Suprapubic skin (tissue), 4 donors: ENCODE measurements around the gene CTNNBL1.

Experiments
- CTCF ChIP-seq, 2 donors: fragments of 200-600 bp in 1 of 2; fragments of 450-650 bp in 1 of 2; sonication (generic) in 1 of 2; IDR thresholded peaks; one replicate each; pipeline ENCODE4 v1.5.1; 2016 to 2019; ENCODE audit warnings: antibody characterized with exemption in 2 of 2, mild to moderate bottlenecking in 1 of 2, moderate library complexity in 1 of 2
- EP300 ChIP-seq: sonication (generic); formaldehyde crosslinking; IDR thresholded peaks from one replicate; pipeline ENCODE4 v1.6.1; 2017; ENCODE audit warnings: antibody characterized with exemption
- POLR2A ChIP-seq, 2 donors: fragments of 450-650 bp; IDR thresholded peaks; one replicate each; pipeline ENCODE4 v1.6.1; 2017; ENCODE audit warnings: antibody characterized with exemption in 2 of 2, mild to moderate bottlenecking in 2 of 2, moderate library complexity in 2 of 2
- POLR2AphosphoS5 ChIP-seq, 3 donors: sonication (generic); formaldehyde crosslinking; IDR thresholded peaks; one replicate each; pipeline ENCODE4 v1.6.1; 2017; ENCODE audit warnings: antibody characterized with exemption in 3 of 3

GRCh38 chr20:37895166-37895565, 201.3 kb downstream of the CTNNBL1 start:
- TF ChIP-seq EP300 (no peak), POLR2AphosphoS5 (IDR thresholded peaks at IDR 0.05) (no peak), CTCF (IDR thresholded peaks at IDR 0.05) (no peak), POLR2A (IDR thresholded peaks at IDR 0.05) (no peak)
